WI38 (cell line): ENCODE data around the gene MYBPC2.

ENCODE experiments used
- H3K4me3 ChIP-seq: 2 replicates; pipeline ENCODE4 v1.5.1; 2011; ENCODE audit warnings: low read depth, mild to moderate bottlenecking, control low read depth, low read length
- TF ChIP-seq, protein P1 (sequence below): IDR thresholded peaks from 2 replicates; pipeline ENCODE4 v1.5.1; 2012; ENCODE audit warnings: low read depth, mild to moderate bottlenecking, control low read depth, low read length

MYBPC2 gene

DNA sequence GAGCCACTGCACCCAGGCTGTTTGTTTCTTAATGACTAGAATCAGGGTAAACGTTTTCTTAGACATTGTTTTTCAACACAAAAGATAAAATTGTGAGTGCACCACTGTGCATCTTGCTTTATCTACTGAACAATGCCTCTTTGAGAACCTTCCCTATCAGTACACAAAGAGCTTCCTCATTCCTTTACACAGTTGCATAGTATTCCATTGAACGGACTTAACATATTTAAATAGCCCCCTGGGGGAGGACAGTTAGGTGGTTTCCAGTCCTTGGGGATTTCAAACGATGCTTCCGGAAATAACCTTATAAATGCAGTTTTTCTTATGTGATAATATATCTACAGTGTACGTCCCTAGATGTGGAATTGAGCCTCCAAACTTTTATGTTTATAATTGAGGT is 39.9 kb upstream of the MYBPC2 start:
- TF ChIP-seq, protein P1, sequence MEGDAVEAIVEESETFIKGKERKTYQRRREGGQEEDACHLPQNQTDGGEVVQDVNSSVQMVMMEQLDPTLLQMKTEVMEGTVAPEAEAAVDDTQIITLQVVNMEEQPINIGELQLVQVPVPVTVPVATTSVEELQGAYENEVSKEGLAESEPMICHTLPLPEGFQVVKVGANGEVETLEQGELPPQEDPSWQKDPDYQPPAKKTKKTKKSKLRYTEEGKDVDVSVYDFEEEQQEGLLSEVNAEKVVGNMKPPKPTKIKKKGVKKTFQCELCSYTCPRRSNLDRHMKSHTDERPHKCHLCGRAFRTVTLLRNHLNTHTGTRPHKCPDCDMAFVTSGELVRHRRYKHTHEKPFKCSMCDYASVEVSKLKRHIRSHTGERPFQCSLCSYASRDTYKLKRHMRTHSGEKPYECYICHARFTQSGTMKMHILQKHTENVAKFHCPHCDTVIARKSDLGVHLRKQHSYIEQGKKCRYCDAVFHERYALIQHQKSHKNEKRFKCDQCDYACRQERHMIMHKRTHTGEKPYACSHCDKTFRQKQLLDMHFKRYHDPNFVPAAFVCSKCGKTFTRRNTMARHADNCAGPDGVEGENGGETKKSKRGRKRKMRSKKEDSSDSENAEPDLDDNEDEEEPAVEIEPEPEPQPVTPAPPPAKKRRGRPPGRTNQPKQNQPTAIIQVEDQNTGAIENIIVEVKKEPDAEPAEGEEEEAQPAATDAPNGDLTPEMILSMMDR = no peak
- no peak overlapping the region for H3K4me3 ChIP-seq

DNA sequence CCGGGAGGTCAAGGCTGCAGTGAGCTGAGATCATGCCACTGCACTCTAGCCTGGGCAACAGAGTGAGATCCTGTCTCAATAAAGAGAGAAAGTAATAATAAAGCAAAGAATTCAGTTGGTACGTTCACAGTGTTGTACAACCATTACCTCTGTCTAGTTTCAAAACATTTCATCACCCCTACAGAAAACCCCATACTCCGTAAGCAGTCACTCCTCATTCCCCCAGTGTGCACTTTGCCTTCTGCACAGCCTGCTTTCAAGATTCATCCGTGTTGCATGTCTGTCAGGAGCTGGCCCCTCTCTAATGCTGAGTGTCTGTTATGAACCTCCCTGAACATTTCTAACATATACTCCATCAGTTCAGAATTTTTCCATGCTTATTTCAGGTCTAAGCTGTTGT is 39.1 kb upstream of the MYBPC2 start:
- TF ChIP-seq, protein P1 = no peak
- no peak overlapping the region for H3K4me3 ChIP-seq

DNA sequence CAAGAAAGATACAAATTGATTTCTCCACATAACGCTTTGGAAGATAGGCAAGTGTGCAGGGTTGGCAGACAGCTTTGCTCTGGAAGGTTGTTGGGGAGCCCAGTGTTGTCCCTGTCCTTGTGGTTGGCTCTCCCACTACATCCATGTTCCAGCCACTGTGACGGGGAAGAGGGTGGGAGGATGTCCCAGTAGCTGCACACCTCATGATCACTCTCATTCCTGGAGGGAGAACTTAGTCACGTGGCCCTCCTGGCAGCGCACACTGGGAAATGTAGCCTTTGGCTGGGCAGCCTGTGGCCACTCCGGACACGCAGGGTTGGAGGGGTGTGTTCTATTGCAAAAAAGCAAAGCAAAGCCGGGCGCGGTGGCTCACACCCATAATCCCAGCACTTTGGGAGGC is 38.7 kb upstream of the MYBPC2 start:
- TF ChIP-seq, protein P1 = no peak
- H3K4me3 ChIP-seq = no peak overlapping the region

DNA sequence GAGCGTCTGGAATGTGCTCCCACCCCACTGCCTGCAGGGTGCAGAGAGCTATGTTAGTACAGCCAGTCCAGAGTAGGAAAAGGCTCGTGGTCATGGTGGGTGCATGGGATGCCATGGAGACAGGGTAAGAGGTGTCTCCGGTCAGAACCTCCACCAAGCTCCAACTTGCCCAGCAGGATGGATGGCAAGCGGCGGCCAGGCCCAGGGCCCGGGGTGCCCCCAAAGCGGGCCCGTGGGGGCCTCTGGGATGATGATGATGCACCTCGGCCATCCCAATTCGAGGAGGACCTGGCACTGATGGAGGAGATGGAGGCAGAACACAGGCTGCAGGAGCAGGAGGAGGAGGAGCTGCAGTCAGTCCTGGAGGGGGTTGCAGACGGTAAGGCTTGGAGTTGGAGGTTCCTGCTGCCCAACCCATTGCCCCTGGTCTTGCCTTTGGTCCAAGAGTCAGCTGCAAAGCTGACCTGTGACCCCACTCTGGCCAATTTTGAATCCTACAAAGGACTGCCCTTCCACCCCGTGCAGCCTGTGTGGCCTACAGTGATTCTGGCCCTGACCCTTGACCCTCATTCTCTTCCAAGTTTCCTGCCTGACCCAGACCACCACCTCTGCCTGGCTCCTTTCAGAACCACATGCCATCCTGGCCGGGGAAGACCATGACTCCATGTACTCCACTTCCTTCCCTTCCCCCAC is 33.9 kb upstream of the MYBPC2 start:
- H3K4me3 ChIP-seq = no peak overlapping the region
- TF ChIP-seq, protein P1 = no peak

DNA sequence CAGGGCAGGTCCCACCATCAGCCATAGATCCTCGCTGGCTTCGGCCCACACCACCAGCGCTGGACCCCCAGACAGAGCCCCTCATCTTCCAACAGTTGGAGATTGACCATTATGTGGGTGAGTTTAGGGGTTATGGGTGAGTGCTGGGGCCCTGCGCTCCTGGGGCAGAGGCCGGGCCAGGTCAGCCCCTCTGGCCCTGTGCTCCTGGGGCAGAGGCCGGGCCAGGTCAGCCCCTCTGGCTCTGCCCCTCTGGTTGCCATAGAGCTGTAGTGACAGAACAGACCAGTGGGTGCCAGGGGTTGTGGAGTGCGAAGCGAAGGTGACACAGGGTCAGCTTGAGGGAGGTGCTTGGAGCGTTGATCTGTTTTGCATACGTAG is 33.3 kb upstream of the MYBPC2 start:
- no peak overlapping the region for H3K4me3 ChIP-seq
- TF ChIP-seq, protein P1 = no peak

DNA sequence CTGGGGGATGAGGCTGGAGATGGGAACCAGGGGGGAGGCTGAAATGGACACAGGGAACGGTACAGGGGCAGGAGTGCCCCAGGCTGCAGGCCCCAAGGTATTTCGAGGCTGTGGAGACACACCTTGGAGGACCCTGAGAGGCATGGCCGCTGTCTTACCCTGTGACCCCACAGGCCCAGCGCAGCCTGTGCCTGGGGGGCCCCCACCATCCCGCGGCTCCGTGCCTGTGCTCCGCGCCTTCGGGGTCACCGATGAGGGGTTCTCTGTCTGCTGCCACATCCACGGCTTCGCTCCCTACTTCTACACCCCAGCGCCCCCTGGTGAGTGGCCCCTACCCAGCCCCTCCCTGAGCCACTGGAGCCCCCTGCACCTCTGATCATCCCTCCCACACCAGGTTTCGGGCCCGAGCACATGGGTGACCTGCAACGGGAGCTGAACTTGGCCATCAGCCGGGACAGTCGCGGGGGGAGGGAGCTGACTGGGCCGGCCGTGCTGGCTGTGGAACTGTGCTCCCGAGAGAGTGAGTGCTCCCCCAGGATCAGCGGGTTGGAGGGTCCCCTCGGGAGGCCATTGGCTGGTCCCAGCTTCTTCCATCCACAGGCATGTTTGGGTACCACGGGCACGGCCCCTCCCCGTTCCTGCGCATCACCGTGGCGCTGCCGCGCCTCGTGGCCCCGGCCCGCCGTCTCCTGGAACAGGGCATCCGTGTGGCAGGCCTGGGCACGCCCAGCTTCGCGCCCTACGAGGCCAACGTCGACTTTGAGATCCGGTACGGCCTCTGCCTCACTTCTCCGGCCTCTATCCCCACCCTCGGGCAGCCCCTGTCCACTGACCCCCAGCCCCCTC is 30.9 kb upstream of the MYBPC2 start:
- no peak overlapping the region for H3K4me3 ChIP-seq
- TF ChIP-seq, protein P1 = no peak
